ENCODE results near the gene BEND5. TPM values are rescaled to one million over a fixed set of nuclear protein-coding genes. Genes with fewer than 3 reads are reported as not detected.

The BEND5 gene
- total and polyA plus RNA-seq, 2 of the 8 experiments (the other 6 are each of a cell fraction or from before 2014, with no cell fraction given), result 3.8 to 7.5 TPM

DNA sequence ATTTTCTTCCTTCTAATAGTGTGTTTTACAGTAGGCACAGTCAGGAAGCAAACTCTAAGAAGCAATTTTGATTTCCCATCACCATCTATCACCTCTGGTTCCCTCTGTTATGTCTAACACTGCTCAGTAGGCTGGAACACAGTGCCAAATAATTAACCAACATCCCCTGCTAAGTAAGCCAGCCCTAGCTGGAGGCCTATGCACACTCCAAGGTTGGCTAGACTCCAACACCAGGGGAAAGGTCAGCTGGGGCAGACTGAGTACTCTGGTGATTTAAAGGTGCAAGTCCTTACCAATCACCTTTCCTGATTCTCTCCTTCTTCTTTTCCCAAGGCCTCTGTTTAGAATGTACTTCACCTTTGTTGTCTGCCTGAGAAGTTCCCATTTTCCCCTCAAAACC is 46.5 kb upstream of the BEND5 start:
- no peak overlapping the region for H2BK120ac ChIP-seq (replicated peaks; ENCODE audit: low read depth, low read length)
- DNase-seq (ENCODE audit: low read depth in 1 of 2, low spot score in 2 of 2) (no peak), FAIRE-seq (no peak)
- H3K79me2 ChIP-seq (ENCODE audit: control insufficient read depth in 1 of 2, insufficient read depth in 2 of 2, low read length in 2 of 2), result no peaks in the 10 kb centered on the region
- H3K23me2 ChIP-seq (ENCODE audit: low read depth, low read length), result no peaks in the 10 kb centered on the region
- H3K27me3 ChIP-seq (replicated peaks in 1 of 4; ENCODE audit: control insufficient read depth in 3 of 4, extremely low read depth in 1 of 4, insufficient read depth in 3 of 4, low read length in 3 of 4), result 0 out of 7 replicates have a peak, but pooled peaks cover 0 to 2% (median 0%) of the 10 kb centered on the region in 4 experiments
- H3K23ac ChIP-seq (ENCODE audit: insufficient read length), result no peak overlapping the region
- no peak overlapping the region for H3K9ac ChIP-seq (replicated peaks in 1 of 4; ENCODE audit: extremely low read depth in 1 of 4, low read depth in 3 of 4, low read length in 3 of 4)
- no peak overlapping the region for H2AFZ ChIP-seq (ENCODE audit: low read length)
- no peaks in the 10 kb centered on the region for H4K20me1 ChIP-seq (replicated peaks in 1 of 2; ENCODE audit: control insufficient read depth in 1 of 2, insufficient read depth in 2 of 2, low read length in 2 of 2)
- H3K4ac ChIP-seq (replicated peaks; ENCODE audit: insufficient read length, low read depth, low read length), result no peak overlapping the region
- H3K4me3 ChIP-seq (ENCODE audit: extremely low read depth in 1 of 4, insufficient read depth in 2 of 4, low read depth in 3 of 4, low read length in 4 of 4), result no peak overlapping the region
- ChIA-PET POLR2A (ENCODE audit: partially characterized antibody) (no interaction called here), CTCF (ENCODE audit: partially characterized antibody) (interaction anchor here (0.6 kb wide), 1 partner anchor 24 kb away, joined by 3 read pairs; no protein-coding TSS in a partner anchor)
- H4K91ac ChIP-seq (replicated peaks; ENCODE audit: insufficient read length, low read length), result no peak overlapping the region
- no peak overlapping the region for H3K14ac ChIP-seq (ENCODE audit: insufficient read length)
- H3K79me1 ChIP-seq (ENCODE audit: low read depth, low read length), result no peaks in the 10 kb centered on the region
- no peaks in the 10 kb centered on the region for H3K4me1 ChIP-seq (replicated peaks in 1 of 4; ENCODE audit: control insufficient read depth in 3 of 4, insufficient read depth in 4 of 4, low read length in 3 of 4)
- no peak overlapping the region for H2BK15ac ChIP-seq (ENCODE audit: low read length)
- H3K18ac ChIP-seq (ENCODE audit: extremely low read depth, low read length), result no peak overlapping the region
- no peak overlapping the region for H2AK5ac ChIP-seq (ENCODE audit: low read depth, low read length)
- no peak overlapping the region for H2BK12ac ChIP-seq (ENCODE audit: low read depth, low read length)
- H3K56ac ChIP-seq (replicated peaks; ENCODE audit: insufficient read length, low read depth, low read length), result no peak overlapping the region
- H4K5ac ChIP-seq (ENCODE audit: insufficient read length, low read depth, low read length), result no peak overlapping the region
- H2BK5ac ChIP-seq (ENCODE audit: low read depth, low read length), result no peak overlapping the region
- H4K8ac ChIP-seq (ENCODE audit: extremely low read depth, insufficient read depth, low read length), result no peak overlapping the region
- H3K36me3 ChIP-seq (ENCODE audit: control insufficient read depth in 2 of 4, insufficient read depth in 4 of 4, low read length in 3 of 4), result no peaks in the 10 kb centered on the region
- no peak overlapping the region for H3K27ac ChIP-seq (ENCODE audit: low read depth, low read length)
- no peak overlapping the region for H3K4me2 ChIP-seq (ENCODE audit: insufficient read depth in 1 of 2, low read depth in 2 of 2, low read length in 2 of 2)
- H2BK20ac ChIP-seq (ENCODE audit: low read length), result no peak overlapping the region
- no peaks in the 10 kb centered on the region for H3K9me3 ChIP-seq (ENCODE audit: insufficient read depth in 2 of 2, low read depth in 1 of 2, low read length in 1 of 2)
- TF ChIP-seq, protein P1, sequence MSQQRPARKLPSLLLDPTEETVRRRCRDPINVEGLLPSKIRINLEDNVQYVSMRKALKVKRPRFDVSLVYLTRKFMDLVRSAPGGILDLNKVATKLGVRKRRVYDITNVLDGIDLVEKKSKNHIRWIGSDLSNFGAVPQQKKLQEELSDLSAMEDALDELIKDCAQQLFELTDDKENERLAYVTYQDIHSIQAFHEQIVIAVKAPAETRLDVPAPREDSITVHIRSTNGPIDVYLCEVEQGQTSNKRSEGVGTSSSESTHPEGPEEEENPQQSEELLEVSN (IDR thresholded peaks at IDR 0.05), result no peak
- TF ChIP-seq, protein P2, sequence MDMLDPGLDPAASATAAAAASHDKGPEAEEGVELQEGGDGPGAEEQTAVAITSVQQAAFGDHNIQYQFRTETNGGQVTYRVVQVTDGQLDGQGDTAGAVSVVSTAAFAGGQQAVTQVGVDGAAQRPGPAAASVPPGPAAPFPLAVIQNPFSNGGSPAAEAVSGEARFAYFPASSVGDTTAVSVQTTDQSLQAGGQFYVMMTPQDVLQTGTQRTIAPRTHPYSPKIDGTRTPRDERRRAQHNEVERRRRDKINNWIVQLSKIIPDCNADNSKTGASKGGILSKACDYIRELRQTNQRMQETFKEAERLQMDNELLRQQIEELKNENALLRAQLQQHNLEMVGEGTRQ (IDR thresholded peaks at IDR 0.05; ENCODE audit: low read length), result no peak
- TF ChIP-seq CBX8 (IDR thresholded peaks at IDR 0.05; ENCODE audit: borderline replicate concordance, low read depth, low read length), result no peak
- TF ChIP-seq RAD21 (IDR thresholded peaks at IDR 0.05 in 1 of 2, conservative IDR thresholded peaks at IDR 0.05 in 1 of 2; ENCODE audit: low read depth in 2 of 2, low read length in 2 of 2), result no peak
- TF ChIP-seq ASH2L (IDR thresholded peaks at IDR 0.05; ENCODE audit: low read length), result no peak
- TF ChIP-seq RXRA (IDR thresholded peaks at IDR 0.05; ENCODE audit: insufficient read depth, low read depth, low read length), result no peak
- no peak for TF ChIP-seq TEAD4 (IDR thresholded peaks at IDR 0.05; ENCODE audit: low read depth, low read length)
- TF ChIP-seq SIN3A (conservative IDR thresholded peaks at IDR 0.05 in 1 of 2, IDR thresholded peaks at IDR 0.05 in 1 of 2; ENCODE audit: low read depth in 1 of 2, low read length in 2 of 2), result no peak
- no peak for TF ChIP-seq POLR2AphosphoS5 (IDR thresholded peaks at IDR 0.05; ENCODE audit: low read depth, low read length)
- no peak for TF ChIP-seq NRF1 (IDR thresholded peaks at IDR 0.05; ENCODE audit: low read depth, low read length)
- TF ChIP-seq PHF8 (conservative IDR thresholded peaks at IDR 0.05; ENCODE audit: low read depth, low read length), result no peak
- TF ChIP-seq HDAC2 (IDR thresholded peaks at IDR 0.05; ENCODE audit: borderline replicate concordance in 1 of 2, low read depth in 2 of 2, low read length in 2 of 2), result no peak
- TF ChIP-seq KDM1A (IDR thresholded peaks at IDR 0.05; ENCODE audit: borderline replicate concordance, low read length), result no peak

Measured in H1 (cell line).